Measurements from ENCODE around the gene ATP2B3. TPM values are rescaled to one million over a fixed set of nuclear protein-coding genes. Genes with fewer than 3 reads are reported as not detected.

ATP2B3 gene
- total and polyA plus RNA-seq, 10 of the 15 experiments (the other 5 are each of a cell fraction or from before 2014, with no cell fraction given): 0.01 TPM; not detected in 9

- Histone ChIP-seq H3K4me2 (ENCODE audit: control insufficient read depth, insufficient read depth) (no peak overlapping the region), H4K20me1 (ENCODE audit: control insufficient read depth, insufficient read depth) (no peaks in the 10 kb centered on the region), H3K27ac (ENCODE audit: control insufficient read depth, insufficient read depth) (no peak overlapping the region), H3K79me2 (ENCODE audit: control insufficient read depth, insufficient read depth, low read length) (no peaks in the 10 kb centered on the region), H3K9me3 (replicated peaks; ENCODE audit: control insufficient read depth, insufficient read depth, low read length) (no peaks in the 10 kb centered on the region; the same call in 2 of the 3 replicates), H3K4me1 (ENCODE audit: control insufficient read depth, insufficient read depth, low read length) (no peaks in the 10 kb centered on the region), H3K4me3 (no peak overlapping the region), H3K9ac (ENCODE audit: control insufficient read depth, insufficient read depth, low read length) (no peak overlapping the region), H3K36me3 (ENCODE audit: control insufficient read depth in 2 of 2, insufficient read depth in 2 of 2, low read length in 1 of 2) (no peaks in the 10 kb centered on the region), H3K27me3 (replicated peaks in 1 of 2; ENCODE audit: control insufficient read depth in 2 of 2, insufficient read depth in 2 of 2, low read length in 1 of 2) (peaks cover 0 to 2% of the 10 kb centered on the region in 2 experiments; a peak in 3 of 4 replicates), H2AFZ (ENCODE audit: control insufficient read depth, low read depth, low read length) (no peak overlapping the region)
- ATAC-seq (no peak), DNase-seq (ENCODE audit: low read depth, low spot score) (no peak), FAIRE-seq (no peak)
- ChIA-PET SMC1A (ENCODE audit: uncharacterized antibody, unreplicated experiment) (no interaction called here), CTCF (interaction anchor here (0.6 kb wide), 1 partner anchor 10 kb away, joined by 3 read pairs; no protein-coding TSS in a partner anchor), RAD21 (ENCODE audit: unreplicated experiment) (no interaction called here), POLR2A (no interaction called here)
- no peak for TF ChIP-seq CREM (IDR thresholded peaks at IDR 0.05; ENCODE audit: low read depth)
- TF ChIP-seq, protein P1, sequence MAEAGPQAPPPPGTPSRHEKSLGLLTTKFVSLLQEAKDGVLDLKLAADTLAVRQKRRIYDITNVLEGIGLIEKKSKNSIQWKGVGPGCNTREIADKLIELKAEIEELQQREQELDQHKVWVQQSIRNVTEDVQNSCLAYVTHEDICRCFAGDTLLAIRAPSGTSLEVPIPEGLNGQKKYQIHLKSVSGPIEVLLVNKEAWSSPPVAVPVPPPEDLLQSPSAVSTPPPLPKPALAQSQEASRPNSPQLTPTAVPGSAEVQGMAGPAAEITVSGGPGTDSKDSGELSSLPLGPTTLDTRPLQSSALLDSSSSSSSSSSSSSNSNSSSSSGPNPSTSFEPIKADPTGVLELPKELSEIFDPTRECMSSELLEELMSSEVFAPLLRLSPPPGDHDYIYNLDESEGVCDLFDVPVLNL (IDR thresholded peaks at IDR 0.05; ENCODE audit: low read depth, low read length): no peak
- TF ChIP-seq STAT3 (IDR thresholded peaks at IDR 0.05; ENCODE audit: low read depth, low read length): no peak
- TF ChIP-seq FOS (IDR thresholded peaks at IDR 0.05; ENCODE audit: borderline replicate concordance, extremely low read depth, insufficient read length): no peak
- TF ChIP-seq HSF1 (IDR thresholded peaks at IDR 0.05; ENCODE audit: low read depth, low read length): no peak
- no peak for TF ChIP-seq ATF7 (IDR thresholded peaks at IDR 0.05; ENCODE audit: low read depth)
- TF ChIP-seq CEBPB (IDR thresholded peaks at IDR 0.05; ENCODE audit: borderline replicate concordance in 1 of 2, low read depth in 2 of 2, low read length in 2 of 2): no peak
- TF ChIP-seq YY1 (IDR thresholded peaks at IDR 0.05; ENCODE audit: low read depth, low read length): no peak
- no TSS peak for BruUV-seq (replicated peaks)
- intact Hi-C loops (cut with micrococcal nuclease; ENCODE audit: unreplicated experiment) (no loop called here), in situ Hi-C loops (cut with MboI) (no loop called here)
- WGBS (ENCODE audit: insufficient coverage, insufficient replicate concordance, low lambda C conversion rate, missing lambda C conversion rate): 10% methylated on average over 5 of the region's 5 CpGs
These were observed 103.1 kb downstream of the ATP2B3 start for GRCh38 chrX:153620576-153620975.

Data from GM12878 (cell line).